Suprapubic skin (tissue), 4 donors: ENCODE data around the gene TRAF3IP1. TPM values are rescaled to one million over a fixed set of nuclear protein-coding genes. Genes with fewer than 3 reads are reported as not detected.

Source experiments
- DNase-seq, 2 donors: peaks; one replicate each; pipeline ENCODE4 v3.0.0-alpha.2; 2019; ENCODE audit warnings: low spot score in 2 of 2
- H3K27ac ChIP-seq: fragments of 200-600 bp; sonication (generic); one replicate; pipeline ENCODE4 v1.5.1; 2019
- H3K27me3 ChIP-seq: fragments of 200-600 bp; sonication (generic); one replicate; pipeline ENCODE4 v1.5.1; 2019
- H3K36me3 ChIP-seq: fragments of 200-600 bp; sonication (generic); one replicate; pipeline ENCODE4 v1.5.1; 2019
- H3K4me1 ChIP-seq: fragments of 200-600 bp; sonication (generic); one replicate; pipeline ENCODE4 v1.5.1; 2019
- H3K4me3 ChIP-seq: fragments of 200-600 bp; sonication (generic); one replicate; pipeline ENCODE4 v1.5.1; 2019; ENCODE audit warnings: mild to moderate bottlenecking
- H3K9me3 ChIP-seq: fragments of 200-600 bp; sonication (generic); one replicate; pipeline ENCODE4 v1.5.1; 2019
- CTCF ChIP-seq, 2 donors: fragments of 200-600 bp in 1 of 2; fragments of 450-650 bp in 1 of 2; sonication (generic) in 1 of 2; IDR thresholded peaks; one replicate each; pipeline ENCODE4 v1.5.1; 2016 to 2019; ENCODE audit warnings: antibody characterized with exemption in 2 of 2, mild to moderate bottlenecking in 1 of 2, moderate library complexity in 1 of 2
- EP300 ChIP-seq: sonication (generic); formaldehyde crosslinking; IDR thresholded peaks from one replicate; pipeline ENCODE4 v1.6.1; 2017; ENCODE audit warnings: antibody characterized with exemption
- POLR2A ChIP-seq, 2 donors: fragments of 450-650 bp; IDR thresholded peaks; one replicate each; pipeline ENCODE4 v1.6.1; 2017; ENCODE audit warnings: antibody characterized with exemption in 2 of 2, mild to moderate bottlenecking in 2 of 2, moderate library complexity in 2 of 2
- POLR2AphosphoS5 ChIP-seq, 3 donors: sonication (generic); formaldehyde crosslinking; IDR thresholded peaks; one replicate each; pipeline ENCODE4 v1.6.1; 2017; ENCODE audit warnings: antibody characterized with exemption in 3 of 3
- WGBS: methylation state at CpG from one replicate; pipeline ENCODE4 v1.1.5; 2018; 5-methylcytosine and 5-hydroxymethylcytosine counted together
- total RNA-seq, 4 donors: library from RNA; depleted of rRNA; stranded (reverse); fragments of >200 nt; gene quantifications; one replicate each; pipeline ENCODE4 v1.1.0, GENCODE V29; 2016

TRAF3IP1 gene
- total RNA-seq, 4 donors from 2014 or later: 10.2 to 15.4 (median 10.6) TPM

- 80% methylated on average over 2 of the region's 2 CpGs for WGBS
- Histone ChIP-seq H3K36me3 (no peaks in the 10 kb centered on the region), H3K4me3 (no peak overlapping the region), H3K4me1 (peaks cover 3% of the 10 kb centered on the region), H3K27ac (no peak overlapping the region), H3K9me3 (no peaks in the 10 kb centered on the region), H3K27me3 (no peaks in the 10 kb centered on the region)
- no peak for DNase-seq
- TF ChIP-seq POLR2A (IDR thresholded peaks at IDR 0.05): no peak
- no peak for TF ChIP-seq POLR2AphosphoS5 (IDR thresholded peaks at IDR 0.05)
- no peak for TF ChIP-seq EP300
- TF ChIP-seq CTCF (IDR thresholded peaks at IDR 0.05): no peak
These were observed 93.0 kb downstream of the TRAF3IP1 start for GRCh38 chr2:238413368-238413767.

GRCh38 chr2:238415036-238415764 lies 94.9 kb downstream of the TRAF3IP1 start:
- no peaks in the 10 kb centered on the region for H3K36me3 ChIP-seq
- H3K27ac ChIP-seq: no peak overlapping the region
- TF ChIP-seq POLR2A (IDR thresholded peaks at IDR 0.05) (no peak), CTCF (IDR thresholded peaks at IDR 0.05) (no peak), EP300 (no peak), POLR2AphosphoS5 (IDR thresholded peaks at IDR 0.05) (no peak)
- no peak for DNase-seq
- peaks cover 8% of the 10 kb centered on the region for H3K4me1 ChIP-seq
- no peaks in the 10 kb centered on the region for H3K9me3 ChIP-seq
- H3K27me3 ChIP-seq: no peaks in the 10 kb centered on the region
- 86% methylated on average over 3 of the region's 12 CpGs for WGBS
- H3K4me3 ChIP-seq: no peak overlapping the region

- Histone ChIP-seq H3K27ac (no peak overlapping the region), H3K36me3 (no peaks in the 10 kb centered on the region), H3K27me3 (no peaks in the 10 kb centered on the region), H3K4me3 (no peak overlapping the region), H3K9me3 (no peaks in the 10 kb centered on the region), H3K4me1 (peaks cover 14% of the 10 kb centered on the region)
- 97% methylated on average over 5 of the region's 5 CpGs for WGBS
- DNase-seq: no peak
- TF ChIP-seq EP300 (no peak), POLR2A (IDR thresholded peaks at IDR 0.05) (no peak), POLR2AphosphoS5 (IDR thresholded peaks at IDR 0.05) (no peak)
These were observed 95.6 kb downstream of the TRAF3IP1 start for GRCh38 chr2:238415893-238416292.

GRCh38 chr2:238418196-238418998 lies 98.1 kb downstream of the TRAF3IP1 start:
- no peak for DNase-seq

GRCh38 chr2:238418999-238419546 lies 98.8 kb downstream of the TRAF3IP1 start:
- Histone ChIP-seq H3K4me1 (peaks cover 25% of the 10 kb centered on the region), H3K36me3 (no peaks in the 10 kb centered on the region), H3K4me3 (no peak overlapping the region), H3K27me3 (no peaks in the 10 kb centered on the region), H3K9me3 (no peaks in the 10 kb centered on the region), H3K27ac (no peak overlapping the region)
- WGBS: 82% methylated on average over 2 of the region's 2 CpGs
- TF ChIP-seq EP300: no peak
- no peak for TF ChIP-seq POLR2AphosphoS5 (IDR thresholded peaks at IDR 0.05)
- no peak for TF ChIP-seq CTCF (IDR thresholded peaks at IDR 0.05)
- no peak for TF ChIP-seq POLR2A (IDR thresholded peaks at IDR 0.05)
- no peak for DNase-seq

More at GRCh38 chr2:238418196-238418998, 98.1 kb downstream of the TRAF3IP1 start:
- no peak for TF ChIP-seq POLR2A (IDR thresholded peaks at IDR 0.05)
- TF ChIP-seq EP300: no peak
- TF ChIP-seq CTCF (IDR thresholded peaks at IDR 0.05): no peak
- TF ChIP-seq POLR2AphosphoS5 (IDR thresholded peaks at IDR 0.05): no peak
- WGBS: 42% methylated on average over 6 of the region's 6 CpGs
- Histone ChIP-seq H3K36me3 (no peaks in the 10 kb centered on the region), H3K27me3 (no peaks in the 10 kb centered on the region), H3K4me3 (no peak overlapping the region), H3K27ac (peak overlapping the region; percentile 46), H3K9me3 (no peaks in the 10 kb centered on the region), H3K4me1 (peaks cover 25% of the 10 kb centered on the region)
